ENCODE measurements around the gene UQCRQ. TPM values are rescaled to one million over a fixed set of nuclear protein-coding genes. Genes with fewer than 3 reads are reported as not detected.
A peak's percentile ranks its signal among the peaks of the same experiment; 100 is the strongest.

UQCRQ gene
- polyA plus RNA-seq (2014; cell fraction: cytosol; rRNA removed), result 304 and 322 TPM in 2 replicates
- polyA plus RNA-seq (2014; cell fraction: nucleus; rRNA removed), result 263 and 295 TPM in 2 replicates

DNA sequence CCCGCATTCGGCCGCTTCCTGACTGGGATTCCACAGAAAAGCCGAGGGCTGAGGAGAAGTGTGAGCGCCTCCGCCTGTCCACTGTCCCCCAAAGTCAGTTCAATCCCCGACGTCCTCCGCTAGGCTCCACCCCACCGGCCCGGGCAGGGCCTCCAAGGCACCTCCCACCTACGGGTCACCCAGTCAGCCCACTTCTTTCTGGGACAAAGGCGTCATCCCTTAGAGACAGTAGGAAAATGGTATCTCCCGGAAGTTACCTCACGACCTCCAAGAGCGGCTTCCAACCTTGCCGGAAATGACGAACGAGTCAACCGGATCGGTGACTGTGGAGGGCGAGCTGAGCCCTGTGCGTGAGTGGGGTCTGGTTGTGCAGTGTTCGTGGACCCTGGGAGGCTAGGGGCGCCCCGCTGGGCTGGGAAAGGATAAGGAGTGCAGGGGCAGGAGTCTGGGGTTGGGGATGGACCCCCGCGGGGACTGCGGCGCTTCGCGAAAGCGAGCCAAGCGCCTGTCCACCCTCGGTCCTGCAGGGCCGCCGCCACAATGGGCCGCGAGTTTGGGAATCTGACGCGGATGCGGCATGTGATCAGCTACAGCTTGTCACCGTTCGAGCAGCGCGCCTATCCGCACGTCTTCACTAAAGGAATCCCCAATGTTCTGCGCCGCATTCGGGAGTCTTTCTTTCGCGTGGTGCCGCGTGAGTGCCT, at the start of gene UQCRQ, which contains the start of gene GDF9:
Gene UQCRQ (plus strand): TSS at position 301 of the 704 bp plus-strand sequence. CDS start 240 bp downstream, at position 541.
Gene GDF9 (minus strand): TSS at position 128 of the 704 bp plus-strand sequence. CDS start 1,936 bp downstream, outside the sequence.
- DNase-seq (ENCODE audit: low spot score), result peak; percentile 100

DNA sequence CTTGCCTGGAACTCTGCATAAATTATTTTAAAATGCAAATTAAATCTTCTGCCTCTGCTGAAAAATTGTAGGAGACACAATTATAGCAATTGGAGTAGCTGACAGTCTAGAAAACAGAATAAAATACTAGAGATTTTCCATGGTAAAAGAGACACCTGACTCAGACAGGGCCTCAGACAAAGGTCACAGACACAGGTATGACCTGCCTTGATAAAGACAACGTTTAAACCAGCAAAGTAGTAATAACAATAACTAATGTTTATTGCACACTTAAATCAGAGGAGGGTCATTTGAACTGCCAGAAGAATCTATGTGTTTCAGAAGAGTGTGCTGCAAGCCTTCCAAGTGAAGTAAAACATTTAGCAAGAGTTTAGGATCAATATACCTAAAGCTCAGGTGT, 49.4 kb upstream of the UQCRQ start:
- no peak for DNase-seq (ENCODE audit: low spot score)

DNA sequence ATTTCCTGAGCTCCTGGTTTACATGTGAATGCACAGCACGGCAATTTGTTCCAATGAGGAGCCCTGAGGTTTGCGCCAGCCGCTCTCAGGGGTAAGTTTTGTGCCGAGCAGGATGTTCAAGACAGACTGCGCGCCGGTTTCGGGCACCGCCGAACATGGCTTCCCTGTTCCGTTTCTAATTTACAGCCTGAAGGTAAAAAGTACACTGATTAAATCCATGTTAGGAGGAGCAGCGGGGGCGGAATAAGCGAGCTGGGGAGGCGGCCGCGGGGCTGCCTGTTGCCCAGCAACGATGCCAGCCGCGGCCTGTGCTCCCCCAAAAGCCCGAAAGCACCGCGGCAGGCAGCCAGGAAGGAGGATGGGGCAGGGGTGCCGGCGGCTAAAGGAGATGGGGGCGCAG, 47.0 kb upstream of the UQCRQ start:
- DNase-seq (ENCODE audit: low spot score), result no peak

DNA sequence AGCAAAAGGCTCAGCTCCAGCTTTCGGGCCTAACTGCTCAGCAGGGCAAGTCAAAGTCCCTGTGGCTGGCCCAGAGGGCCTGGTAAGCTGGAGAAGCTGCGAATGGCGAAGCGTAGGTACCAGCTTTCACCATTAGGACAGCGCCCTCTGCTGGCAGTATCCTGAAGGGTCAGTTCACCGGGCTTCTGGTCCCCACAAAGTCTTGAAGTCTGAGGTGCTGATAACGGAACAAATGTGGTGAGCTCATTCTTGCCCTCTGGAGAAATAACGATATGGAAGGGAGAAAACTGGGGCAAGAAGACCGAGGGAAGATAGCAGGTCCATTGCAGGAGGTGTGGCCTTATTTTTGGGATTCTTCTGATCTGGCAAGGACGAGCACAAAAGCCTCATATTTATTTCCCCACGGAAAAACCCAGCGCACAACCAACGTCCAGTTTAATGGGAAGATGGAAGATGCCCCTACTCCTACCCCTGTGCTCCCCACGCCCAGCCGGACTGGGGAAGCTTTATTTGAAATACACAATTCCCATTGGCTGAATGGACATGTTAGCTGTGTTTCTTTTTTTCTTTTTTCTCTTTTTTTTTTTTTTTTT, 46.2 kb upstream of the UQCRQ start:
- peak; percentile 88 for DNase-seq (ENCODE audit: low spot score)

DNA sequence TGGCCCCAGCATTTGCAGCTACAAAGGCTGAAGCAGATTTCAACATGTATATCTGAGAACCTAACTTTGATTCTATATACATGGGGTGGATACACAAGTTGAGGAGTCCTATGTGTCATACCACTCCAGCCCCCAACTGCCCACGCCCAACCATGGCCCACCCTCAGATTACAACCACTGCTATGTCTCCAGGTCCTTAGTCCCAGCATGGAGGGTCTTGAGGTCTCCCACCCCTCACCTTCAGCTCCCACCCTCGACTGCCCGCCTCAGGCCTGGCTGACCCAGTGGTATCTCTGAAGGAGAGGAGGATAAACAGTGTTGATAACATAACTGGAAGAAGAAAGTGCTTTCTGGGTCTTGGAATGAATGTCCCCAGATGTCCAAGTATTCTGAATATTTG, 45.1 kb upstream of the UQCRQ start:
- no peak for DNase-seq (ENCODE audit: low spot score)

DNA sequence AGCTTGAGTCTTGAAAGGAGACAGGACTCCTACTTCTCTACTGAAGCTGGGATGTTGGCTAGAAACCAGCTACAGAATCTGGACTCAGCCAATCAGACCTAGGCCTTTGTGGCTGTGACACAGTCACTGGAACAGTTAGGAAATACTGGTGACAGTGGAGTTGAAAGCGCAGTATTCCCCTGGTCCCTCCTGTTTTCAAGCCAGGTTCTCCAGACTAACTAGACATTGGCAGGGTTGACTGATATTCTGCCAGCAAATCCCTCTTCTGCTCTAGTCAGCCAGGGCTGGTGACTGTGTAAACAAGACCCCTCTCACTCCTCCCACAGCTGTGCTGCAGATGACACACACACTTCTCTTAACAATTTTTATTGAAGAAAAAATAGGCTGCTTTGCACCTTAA, 44.7 kb upstream of the UQCRQ start:
- DNase-seq (ENCODE audit: low spot score), result no peak

DNA sequence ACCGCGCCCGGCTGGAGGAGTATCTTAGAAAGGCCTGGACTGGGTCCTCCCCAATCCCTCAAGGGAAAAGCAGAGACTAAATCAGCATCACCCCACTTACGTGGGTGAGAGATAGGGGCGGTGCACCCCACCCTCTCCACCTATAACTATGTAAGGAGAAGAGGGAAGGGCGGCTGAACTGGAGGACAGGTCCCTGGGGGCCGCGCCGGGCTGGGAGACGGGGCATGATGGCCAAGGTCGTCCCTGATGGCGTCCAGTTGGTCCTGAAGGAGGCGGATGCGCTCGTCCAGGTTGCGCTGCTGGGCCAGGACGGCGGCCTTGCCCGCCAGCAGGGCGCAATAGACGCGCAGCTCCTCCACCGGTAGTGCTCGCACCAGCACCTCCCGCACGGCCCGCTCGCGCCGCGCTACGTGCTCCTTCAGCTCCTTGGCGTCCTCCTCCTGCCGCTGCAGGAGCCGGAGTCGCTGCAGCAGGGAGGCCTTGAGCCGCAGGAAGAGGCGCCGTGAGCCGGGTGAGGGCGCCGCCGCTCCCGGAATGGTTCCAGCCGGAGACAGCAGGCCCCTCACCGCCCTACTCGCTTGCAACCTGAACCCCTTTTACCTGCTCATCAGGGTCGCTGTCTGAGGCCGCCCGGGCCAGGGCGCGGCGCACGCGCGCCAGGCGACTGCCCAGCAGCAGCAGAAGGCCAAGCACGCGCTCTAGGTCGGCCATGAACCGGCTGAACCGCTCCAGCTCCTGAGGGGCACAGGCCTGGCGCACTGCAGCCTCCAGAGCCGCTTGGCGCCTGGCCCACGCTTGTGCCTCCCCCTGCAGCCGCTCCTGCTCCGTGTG, 43.6 kb upstream of the UQCRQ start:
- no peak for DNase-seq (ENCODE audit: low spot score)

DNA sequence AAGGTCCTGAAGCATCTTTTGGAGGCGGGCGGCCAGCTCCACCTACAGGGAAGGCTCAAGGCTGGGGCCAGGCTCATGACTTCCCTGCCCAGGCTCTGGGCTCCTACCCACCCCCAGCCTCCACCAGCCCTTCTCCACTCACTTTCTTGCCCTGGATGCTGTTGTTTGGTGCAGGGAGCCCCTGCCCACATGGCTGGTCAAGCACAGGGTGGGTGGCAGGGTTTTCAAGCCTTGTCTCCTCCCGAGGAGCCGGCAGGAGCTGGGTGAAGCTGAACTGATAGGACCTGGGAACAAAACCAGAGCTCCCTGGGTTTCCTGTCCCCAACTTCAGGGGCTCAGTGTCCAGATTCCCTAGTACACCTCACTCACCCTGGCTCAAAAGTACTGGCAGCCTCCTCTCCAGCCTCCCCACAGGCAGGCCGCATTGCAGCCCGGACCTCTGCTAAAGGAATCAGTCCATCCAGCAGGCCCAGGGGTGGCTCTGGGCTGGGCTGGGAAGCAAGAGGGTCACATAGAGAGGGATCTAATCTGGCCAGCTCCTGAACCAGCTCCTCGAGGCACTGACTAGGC, 42.9 kb upstream of the UQCRQ start:
- no peak for DNase-seq (ENCODE audit: low spot score)

DNA sequence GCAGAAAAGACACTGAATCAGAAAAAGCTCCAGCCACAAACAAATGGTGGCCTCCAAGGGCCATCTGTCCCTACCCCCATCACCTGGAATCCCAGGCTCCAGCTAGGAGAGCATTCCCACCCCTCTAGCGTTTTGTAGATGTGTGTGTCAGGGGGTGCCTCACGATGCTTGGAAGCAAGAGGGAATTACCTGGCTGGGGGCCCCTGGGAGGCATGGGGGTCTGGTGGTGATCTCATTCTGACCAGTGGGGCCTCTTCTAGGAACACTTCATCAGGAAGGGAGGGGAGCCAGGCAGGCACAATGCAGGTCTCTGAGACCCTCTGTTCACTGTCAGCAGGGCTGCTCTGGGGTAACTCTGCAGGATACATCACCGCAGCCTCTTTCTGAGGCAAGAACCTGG, 42.0 kb upstream of the UQCRQ start:
- DNase-seq (ENCODE audit: low spot score), result no peak

DNA sequence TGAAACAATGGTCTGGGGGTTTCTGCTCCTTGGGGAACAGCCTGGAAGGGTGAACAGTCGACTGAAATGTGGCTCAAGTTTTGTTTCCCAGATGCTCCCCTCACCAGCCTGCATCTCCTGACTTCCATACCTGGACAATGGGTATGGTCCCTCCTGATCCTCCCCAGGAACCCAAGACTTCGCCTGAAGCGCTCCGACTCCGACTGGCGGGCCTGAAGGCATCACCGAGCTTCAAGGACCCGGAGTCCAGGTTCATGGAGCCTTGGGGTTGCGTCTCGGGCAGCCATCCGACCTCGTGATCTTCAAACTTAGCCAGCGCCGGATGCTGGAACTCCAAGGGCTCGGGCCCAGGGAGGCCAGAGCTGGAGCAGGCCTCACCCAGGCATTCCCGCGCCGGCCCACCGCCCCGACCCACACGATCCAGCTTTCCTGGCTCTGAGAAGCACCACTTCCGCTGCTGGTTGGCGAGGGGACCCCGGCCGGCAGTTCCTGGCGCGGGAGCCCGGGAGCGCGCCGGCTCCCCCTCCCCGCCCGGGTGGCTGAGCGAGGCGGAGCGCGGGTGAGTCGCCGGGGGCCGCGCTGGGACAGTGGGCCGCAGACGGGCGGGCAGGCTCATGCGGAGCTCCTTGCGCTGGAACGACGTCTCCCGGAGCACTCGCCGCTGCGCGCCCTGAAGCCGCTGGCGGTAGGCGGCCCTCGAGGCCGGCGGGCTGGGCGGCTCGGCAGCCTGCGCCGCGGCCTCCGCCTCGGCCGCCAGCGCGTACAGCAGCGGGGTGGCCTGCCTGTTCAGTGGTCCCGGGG, 41.2 kb upstream of the UQCRQ start:
- DNase-seq (ENCODE audit: low spot score), result no peak

DNA sequence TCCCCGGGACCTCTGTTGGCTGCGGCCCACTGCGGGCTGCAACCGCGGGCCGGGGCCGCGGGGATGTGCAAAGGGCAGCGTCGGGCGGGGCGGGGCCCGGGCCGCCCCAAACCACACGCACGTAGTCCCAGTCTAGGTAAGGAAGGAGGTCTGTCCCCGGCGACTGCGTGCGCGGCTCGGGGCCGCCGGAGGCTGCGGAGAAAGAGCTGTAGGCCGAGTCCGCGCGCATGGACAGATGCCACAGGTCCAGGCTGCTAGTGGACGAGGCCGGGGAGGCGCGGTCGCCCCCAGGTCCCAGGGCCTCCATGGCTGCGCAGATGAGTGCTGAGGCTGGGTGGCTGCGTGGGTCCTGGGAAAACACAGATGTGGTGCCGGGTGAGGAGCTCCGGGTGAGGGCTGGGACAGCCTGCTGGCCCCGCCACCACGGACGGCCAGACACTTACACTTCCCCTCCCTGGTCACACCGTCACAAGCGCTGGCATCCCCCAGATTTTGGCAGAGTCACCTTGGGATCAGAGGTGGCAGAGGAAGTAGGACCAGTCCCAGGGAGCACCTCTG, 40.5 kb upstream of the UQCRQ start:
- DNase-seq (ENCODE audit: low spot score), result no peak

DNA sequence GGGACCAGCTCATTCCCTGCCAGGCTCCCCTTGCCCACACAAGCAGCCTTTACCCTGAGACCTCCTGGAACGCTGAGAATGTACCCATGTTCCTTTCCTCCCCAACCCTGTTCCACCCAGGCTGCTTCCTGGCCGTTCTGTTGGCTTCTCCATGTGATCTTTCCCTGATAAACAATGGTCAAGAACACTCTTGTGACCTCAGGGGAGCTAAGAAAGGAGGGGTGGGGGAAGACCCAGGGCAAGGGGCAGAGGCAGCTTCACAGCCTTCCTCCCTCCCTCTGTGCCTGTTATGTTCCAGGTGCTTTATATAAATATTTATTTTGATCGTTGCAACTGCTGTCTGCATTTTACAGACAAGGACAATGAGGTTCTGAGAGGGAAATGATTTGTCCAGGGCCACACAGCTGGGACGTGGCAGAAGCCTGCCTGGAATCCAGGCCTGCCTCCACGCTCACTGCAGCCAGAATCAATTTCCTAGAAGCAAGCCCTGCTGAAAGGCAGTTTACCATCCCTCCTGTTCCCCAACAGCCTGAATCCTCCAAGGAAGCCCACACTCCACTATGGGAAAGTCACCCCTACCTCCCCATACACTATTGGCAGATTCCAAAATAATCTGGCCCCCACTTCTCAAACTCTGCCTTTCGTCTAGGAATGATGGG, 39.9 kb upstream of the UQCRQ start:
- DNase-seq (ENCODE audit: low spot score), result no peak

DNA sequence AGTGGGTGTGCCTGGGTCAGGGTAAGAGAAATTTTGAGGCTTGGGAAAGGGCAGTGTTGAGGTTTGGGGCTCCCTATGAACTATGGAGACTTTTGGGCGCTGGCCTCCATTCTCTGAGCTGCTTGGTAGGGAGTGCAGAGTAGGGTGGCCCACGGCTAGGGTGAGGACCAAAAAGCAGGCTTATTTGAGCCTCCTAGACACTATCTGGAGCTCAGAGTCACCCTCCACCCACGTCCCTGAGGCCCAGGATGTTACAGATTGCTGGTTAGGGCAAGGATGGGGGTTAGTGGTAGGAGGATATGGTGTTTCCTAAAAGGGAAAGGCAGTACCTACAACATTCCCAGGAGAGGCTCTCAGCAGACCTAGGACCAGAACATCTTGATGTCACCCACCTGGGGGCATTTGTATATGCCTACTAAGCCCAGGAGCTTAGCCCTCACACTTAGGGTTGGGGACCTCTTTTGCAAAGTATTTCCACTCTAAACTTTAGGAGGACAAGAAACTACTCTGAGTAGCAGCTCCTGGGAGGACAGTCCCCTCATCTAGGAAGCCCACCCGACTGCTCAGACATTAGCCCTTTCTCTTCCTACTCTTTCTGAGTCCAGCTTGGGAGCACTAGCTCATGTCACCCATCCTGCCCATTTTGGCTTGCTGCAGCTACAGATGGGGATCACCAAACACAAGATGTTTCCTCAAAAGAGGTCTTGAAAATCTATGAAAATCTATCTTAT, 38.3 kb upstream of the UQCRQ start:
- DNase-seq (ENCODE audit: low spot score), result no peak

DNA sequence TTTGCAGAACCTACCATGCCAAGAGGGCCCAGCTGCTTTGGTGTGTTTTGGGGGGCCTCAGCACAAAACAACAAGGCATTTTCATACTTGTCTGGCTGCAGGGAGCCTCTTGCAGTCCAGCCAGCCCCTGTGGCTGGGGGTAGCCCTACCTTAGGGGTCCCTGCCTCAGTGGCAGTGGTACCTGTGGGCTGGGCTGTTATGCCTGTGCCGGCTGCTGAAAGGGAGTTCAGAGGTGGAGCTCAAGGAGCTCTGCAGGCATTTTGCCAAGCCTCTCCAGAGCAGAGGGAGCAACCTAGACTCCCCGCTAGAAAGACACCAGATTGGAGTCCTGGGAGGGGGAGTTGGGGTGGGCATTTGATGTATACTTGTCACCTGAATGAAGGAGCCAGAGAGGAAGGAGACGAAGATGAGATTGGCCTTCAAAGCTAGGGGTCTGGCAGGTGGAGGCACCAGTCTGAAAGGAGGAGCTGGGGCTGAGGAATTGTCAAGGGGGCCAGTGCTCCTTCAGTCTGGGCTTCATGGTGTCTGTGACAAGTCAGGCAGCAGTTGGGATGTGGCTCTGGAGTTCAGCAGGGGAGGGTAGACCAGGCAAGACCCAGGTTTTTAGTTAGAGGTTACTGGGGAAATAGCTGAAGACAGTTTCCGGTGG, 37.5 kb upstream of the UQCRQ start:
- no peak for DNase-seq (ENCODE audit: low spot score)

DNA sequence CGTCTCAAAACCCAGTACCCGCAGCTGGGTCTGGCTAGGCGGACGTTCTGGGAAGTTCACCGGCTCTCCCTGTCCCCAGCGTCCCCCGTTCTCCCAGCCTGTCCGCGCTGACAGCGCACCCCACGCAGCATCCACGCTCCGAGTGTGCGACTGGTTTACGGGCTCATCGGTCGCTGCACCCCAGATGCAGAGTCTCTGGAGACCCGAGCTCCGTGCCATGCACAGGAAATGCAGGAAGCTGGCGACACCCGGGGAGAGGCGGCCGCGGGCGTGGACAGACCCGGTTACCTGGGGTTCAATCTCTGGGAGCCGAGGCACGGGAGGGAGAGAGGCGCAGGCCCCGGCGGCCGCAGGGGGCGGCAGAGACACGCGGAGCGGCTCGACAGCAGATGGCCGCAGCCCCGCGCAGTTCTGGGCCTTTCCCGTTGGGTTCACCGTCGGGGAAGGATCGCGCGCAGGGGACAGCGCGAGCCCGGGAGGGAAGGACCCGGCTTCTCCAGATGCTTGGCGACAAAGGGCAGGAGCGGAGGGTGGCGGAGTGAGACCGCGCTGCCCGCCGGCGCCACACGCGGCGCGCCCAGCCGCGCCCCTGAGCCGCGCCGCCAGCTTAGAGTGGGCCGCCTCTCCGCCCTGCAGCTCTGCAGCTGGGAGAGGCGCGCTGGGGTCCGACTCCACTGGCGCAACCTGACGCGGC, 36.6 kb upstream of the UQCRQ start:
- DNase-seq (ENCODE audit: low spot score), result peak; percentile 73

DNA sequence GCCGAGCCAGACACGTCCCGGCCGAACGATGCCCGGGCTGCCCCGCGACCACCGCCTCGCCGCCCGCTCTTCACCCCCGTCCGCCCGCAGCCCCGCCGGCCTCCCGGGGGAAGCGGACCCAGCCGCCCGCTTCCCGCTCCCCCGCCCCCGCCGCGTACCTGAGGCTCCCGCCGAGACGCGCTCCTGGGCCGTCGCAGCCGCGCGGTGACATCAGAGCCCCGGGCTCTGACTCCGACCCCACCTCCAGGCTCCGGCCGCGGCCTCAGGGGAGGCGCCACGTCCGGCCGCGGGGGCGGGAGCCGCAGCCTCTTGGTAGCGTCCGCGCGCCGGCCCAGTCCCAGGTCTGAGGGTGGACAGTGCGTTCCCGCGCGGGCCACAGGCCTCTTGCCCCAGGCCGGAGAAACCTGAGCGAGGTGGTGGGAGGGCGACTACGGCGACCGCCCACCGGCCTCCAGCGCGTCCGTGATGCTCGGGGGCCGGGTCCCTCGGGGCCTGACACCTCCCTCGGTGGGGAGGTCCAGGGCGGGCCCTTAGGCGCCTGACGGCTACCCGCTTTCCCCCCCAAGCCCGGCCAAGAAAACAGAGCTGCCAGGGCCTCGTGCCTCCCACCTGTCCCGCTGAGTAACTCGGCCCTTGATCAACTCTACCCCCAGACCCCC, 35.9 kb upstream of the UQCRQ start, which contains the start of gene SHROOM1:
Gene SHROOM1 (minus strand): TSS at position 212 of the 659 bp plus-strand sequence. CDS start 4,507 bp downstream, outside the sequence.
- peak; percentile 41 for DNase-seq (ENCODE audit: low spot score)

DNA sequence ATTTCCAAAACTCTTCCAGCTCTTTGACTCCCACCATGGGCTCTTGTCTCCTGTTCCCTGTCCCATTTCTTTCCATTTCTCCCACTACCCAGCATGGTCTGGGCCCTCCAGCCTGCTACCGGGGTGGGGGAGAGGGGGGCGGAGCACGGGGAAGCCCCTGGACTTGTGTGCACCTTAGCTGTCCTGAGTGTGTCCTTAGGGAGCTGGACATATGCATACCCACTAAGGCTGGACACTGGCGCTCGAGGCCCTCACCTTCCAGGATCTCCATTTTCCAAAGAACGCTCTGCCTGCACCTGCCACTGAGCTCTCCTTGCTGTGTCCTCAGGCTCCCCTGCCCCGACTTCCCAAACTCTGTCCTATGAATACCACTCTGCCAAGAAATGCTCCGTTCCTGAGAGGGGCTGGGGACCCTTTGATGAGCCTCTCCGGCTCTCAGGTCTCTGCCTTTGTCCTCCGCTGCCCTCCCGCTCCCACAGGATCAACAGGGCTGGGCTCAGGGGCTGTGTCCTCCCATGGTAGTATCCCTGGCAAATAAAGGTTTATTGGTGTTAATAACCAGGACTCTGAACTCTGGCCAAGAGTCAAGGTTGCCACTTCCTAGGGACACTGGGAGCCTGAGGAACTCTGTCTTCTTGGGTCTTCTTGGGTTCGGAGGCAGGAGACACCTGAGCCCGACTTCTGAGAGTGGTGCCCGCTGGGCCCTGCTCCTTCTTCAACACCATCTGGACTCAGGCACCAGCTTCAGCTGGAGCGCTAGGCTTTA, 35.2 kb upstream of the UQCRQ start:
- no peak for DNase-seq (ENCODE audit: low spot score)

Data from SK-N-DZ (cell line).